Measurements from ENCODE around the gene CREB3L2.
"Not testable (repeated sequence)": the region's sequence is repeated elsewhere in the genome, so short reads cannot be mapped to it uniquely, and the experiment has no call there.

The CREB3L2 gene

DNA sequence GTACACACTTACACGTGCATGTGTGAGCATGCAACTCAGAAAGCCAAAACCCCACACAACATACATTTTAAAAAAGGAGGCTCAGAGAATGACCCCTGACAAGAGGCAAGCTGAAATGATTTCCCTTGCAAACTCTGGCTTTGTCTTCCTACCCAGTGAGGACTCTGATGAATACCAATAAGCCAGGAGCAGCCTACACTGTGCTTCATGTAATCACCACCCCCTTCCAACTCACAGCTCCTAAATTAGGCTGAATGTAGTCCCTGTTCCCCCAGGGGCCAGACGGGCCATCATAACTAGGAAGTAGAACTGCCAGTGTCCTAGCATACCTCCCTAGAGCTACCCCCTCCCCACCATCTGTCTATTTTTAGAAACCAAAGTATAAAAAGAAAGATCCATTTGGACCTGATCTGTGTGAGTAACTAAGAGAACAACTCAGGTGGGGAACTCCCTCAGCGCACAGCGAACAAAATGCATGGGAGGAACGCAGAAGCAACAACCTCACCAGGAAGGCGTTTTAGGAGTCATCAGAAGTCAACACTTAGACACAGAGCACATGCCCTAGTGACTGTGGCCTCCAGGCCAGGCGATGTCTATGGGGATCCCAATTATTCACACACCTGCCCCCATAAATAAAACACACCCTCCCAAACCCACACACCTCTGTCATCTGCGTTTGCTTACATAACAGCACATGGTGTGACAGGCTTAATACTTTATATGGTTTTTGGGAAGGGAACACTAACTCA lies 157.0 kb downstream of the CREB3L2 start:
- in situ Hi-C loops (cut with HindIII; ENCODE audit: low pct_ligation_motif_present, low pct_unique_long_range_greater_than_20kb, low sequenced_read_pairs), result no loop called here
- no peak for DNase-seq

DNA sequence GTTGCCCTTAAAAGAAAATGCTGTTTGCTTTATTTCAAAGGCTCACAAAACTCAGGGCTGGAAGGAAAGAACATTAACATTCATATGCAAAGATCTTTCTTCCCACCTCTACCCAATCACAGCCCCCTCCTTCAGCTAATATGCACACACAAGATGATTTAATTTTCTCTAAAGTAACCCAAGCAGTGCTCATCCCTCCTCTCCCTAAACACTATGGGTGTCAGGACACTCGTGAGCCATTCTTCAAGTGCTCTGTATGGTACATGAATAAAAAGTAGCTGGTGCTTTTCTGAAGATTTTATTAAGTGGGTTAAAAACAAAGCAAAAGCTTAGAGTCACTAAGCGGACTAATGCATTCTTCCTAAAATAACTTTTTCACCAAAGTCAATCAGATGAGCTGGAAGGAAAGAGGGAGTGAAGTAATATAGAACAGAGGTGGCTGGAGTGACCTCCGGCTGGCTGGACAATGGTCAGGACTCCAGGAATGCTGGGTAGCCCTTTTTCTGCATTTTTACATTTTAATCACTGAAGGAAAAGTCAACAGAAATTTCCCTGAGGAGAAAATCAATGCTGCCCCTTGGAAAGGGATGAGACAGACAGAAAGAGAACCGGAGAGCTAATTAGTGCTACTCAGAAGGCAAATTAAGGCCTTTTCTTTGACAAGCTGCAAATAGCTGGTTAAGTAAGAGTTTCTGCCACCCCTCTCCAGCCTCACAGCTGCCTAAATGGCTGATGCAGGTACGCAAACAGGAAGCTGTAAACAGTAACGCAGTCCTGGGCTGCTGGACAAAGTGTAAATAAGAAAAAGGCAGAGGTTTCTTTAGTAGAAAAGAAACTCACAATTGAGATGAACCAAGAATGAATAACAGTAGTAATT lies 161.7 kb downstream of the CREB3L2 start:
- in situ Hi-C loops (cut with HindIII; ENCODE audit: low pct_ligation_motif_present, low pct_unique_long_range_greater_than_20kb, low sequenced_read_pairs), result no loop called here
- DNase-seq, result no peak

DNA sequence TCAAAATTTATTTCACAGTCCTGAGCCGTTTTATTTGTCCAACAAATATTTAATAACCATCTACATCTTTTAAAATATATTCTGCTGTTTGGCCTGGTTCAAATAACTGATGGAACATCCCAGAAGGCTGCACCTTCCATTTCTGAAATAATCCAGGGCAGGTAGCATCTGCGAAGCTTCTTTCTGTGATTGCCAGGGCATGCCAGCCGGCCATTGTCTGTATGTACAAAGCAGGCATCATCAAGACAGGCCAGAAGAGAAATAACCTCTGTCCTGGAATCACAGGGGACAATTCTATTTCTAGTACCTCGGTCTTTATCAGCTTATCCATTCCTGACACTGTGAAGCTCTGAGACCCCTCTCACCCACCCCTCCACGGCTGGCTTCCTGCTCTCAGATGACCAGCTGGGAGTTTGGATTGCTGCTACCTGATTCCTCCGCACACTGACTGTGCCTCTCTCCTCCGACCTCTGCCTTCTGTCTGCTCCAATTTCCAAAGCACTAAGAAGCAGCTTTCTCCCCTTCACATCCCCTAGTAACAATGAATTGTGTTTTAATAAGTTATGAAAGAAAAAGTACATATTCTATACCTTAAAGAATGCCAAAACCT lies 163.1 kb downstream of the CREB3L2 start:
- in situ Hi-C loops (cut with HindIII; ENCODE audit: low pct_ligation_motif_present, low pct_unique_long_range_greater_than_20kb, low sequenced_read_pairs), result no loop called here
- DNase-seq, result no peak

DNA sequence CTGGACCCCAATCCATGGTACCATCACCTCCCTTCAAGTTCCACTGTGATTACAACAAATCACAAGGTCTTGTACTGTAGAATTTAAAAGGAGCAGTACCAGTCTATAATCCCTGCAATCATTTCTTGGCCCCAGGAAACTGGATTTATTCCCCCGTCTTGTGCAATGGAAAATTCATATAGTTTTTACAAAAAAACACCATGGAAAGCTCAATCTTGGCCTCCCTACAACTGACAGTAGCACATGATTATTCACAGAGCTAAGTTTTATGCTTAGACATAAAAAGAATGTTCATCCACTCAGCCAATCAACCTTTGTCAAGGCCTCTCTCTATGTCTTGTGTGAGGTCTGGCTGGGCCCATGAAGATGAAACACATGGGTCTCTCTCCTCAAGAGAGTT lies 165.3 kb downstream of the CREB3L2 start:
- in situ Hi-C loops (cut with HindIII; ENCODE audit: low pct_ligation_motif_present, low pct_unique_long_range_greater_than_20kb, low sequenced_read_pairs), result no loop called here
- no peak for DNase-seq

DNA sequence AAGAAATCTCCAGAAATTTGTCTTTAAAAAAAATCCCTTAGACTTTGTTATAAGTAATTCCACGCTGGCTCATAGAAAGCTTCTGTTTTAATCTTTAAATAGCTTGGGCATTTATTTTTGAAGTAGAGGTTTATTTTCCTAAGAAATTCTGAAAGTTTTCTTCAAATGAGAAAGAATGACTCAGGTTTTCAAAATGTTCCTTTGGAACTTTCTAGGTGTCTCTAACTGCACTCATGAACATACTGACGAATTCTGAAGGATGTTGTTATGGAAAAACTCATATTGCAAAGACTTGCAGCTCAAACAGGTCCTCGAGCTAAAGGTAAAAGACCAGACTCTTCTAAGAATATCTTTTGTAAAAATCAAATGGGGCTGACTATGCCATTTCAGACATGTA lies 165.8 kb downstream of the CREB3L2 start:
- in situ Hi-C loops (cut with HindIII; ENCODE audit: low pct_ligation_motif_present, low pct_unique_long_range_greater_than_20kb, low sequenced_read_pairs), result no loop called here

DNA sequence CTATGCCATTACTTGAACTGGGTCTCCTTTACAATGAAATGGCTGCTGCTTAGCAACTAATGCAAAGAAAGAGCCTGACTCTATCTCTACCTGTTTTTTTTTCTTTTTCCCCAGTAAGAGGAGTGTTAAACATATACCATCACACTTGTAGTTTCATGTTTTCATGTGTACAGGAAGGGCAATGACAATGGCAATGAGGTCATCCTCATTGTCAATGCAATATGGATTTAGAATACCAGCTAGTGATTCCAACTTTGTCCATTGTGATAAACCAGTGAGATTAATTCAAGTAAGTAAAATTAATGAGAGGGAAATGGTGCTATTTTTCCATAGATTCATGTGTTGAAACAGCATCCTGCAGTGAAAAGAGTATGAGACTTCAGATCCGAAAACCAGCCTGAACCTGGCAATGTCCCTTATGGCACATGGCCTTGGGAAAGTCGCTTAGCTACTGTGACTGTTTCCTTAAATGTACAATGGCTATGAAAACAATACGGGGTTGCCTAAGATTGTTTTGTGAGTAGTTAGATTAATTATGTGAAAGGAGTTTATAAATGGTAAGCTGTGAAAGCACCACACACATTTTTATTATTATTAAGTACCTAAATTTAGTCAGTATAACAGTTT lies 166.3 kb downstream of the CREB3L2 start:
- in situ Hi-C loops (cut with HindIII; ENCODE audit: low pct_ligation_motif_present, low pct_unique_long_range_greater_than_20kb, low sequenced_read_pairs), result no loop called here
- DNase-seq, result no peak

More for the DNA sequence above, 165.8 kb downstream of the CREB3L2 start:
- DNase-seq, result no peak

DNA sequence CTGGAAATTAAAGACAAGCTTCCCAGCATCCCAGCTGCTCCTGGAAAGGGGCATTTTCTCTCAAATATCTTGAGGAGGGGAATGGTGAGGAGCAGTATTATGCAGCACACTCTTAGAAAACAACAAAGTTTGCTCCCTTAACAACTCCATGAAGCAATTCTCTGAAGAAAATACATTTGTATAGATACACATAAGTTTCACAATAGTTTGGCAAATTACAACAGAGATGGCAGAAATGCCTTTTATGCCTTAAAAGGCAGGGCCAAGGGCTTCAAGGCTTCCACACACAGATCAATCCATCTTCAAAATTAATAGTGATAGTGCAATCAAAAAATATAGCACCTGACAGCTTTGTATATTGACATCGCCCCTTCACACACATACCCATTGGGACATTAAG lies 167.3 kb downstream of the CREB3L2 start:
- DNase-seq, result no peak
- in situ Hi-C loops (cut with HindIII; ENCODE audit: low pct_ligation_motif_present, low pct_unique_long_range_greater_than_20kb, low sequenced_read_pairs), result no loop called here

DNA sequence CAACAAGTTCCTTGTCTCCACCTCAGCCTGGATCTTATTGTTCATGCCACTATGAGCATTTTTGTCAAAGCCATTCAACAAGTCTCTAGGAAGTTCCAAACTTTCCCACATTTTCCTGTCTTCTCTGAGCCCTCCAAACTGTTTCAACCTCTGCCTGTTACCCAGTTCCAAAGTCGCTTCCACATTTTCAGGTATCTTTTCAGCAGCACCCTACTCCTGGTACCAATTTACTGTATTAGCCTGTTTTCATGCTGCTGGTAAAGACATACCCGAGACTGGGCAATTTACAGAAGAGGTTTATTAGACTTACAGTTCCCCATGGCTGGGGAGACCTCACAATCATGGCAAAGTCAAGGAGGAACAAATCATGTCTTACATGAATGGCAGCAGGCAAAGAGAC lies 168.9 kb downstream of the CREB3L2 start:
- DNase-seq; in situ Hi-C loops (cut with HindIII; ENCODE audit: low pct_ligation_motif_present, low pct_unique_long_range_greater_than_20kb, low sequenced_read_pairs): not testable (repeated sequence)

DNA sequence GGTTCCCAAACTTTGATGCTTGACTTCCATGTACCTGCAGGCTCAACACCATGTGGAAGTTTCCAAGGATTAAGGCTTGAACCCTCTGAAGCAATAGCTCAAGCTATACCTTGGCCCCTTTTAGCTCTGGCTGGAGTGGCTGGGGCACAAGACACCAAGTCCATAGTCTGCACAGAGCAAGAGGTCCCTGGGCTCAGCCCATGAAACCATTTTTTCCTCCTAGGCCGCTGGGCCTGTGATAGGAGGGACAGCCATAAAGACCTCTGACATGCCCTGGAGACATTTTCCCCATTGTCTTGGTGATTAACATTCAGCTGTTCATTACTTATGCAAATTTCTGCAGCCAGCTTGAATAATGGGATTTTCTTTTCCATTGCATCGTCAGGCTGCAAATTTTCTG lies 169.5 kb downstream of the CREB3L2 start:
- in situ Hi-C loops (cut with HindIII; ENCODE audit: low pct_ligation_motif_present, low pct_unique_long_range_greater_than_20kb, low sequenced_read_pairs), result no loop called here
- no peak for DNase-seq

DNA sequence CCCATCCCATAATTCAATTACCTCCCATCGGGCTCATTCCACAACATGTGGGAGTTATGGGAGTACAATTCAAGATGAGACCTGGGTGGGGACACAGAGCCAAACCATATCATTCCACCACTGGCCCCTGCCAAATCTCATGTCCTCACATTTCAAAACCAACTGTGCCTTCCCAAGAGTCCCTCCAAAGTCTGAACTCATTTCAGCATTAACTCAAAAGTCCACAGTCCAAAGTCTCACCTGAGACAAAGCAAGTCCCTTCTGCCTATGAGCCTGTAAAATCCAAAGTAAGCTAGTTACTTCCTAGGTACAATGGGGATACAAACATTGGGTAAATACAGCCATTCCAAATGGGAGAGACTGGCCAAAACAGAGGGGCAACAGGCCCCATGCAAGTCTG lies 170.3 kb downstream of the CREB3L2 start:
- in situ Hi-C loops (cut with HindIII; ENCODE audit: low pct_ligation_motif_present, low pct_unique_long_range_greater_than_20kb, low sequenced_read_pairs), result not testable (repeated sequence)

DNA sequence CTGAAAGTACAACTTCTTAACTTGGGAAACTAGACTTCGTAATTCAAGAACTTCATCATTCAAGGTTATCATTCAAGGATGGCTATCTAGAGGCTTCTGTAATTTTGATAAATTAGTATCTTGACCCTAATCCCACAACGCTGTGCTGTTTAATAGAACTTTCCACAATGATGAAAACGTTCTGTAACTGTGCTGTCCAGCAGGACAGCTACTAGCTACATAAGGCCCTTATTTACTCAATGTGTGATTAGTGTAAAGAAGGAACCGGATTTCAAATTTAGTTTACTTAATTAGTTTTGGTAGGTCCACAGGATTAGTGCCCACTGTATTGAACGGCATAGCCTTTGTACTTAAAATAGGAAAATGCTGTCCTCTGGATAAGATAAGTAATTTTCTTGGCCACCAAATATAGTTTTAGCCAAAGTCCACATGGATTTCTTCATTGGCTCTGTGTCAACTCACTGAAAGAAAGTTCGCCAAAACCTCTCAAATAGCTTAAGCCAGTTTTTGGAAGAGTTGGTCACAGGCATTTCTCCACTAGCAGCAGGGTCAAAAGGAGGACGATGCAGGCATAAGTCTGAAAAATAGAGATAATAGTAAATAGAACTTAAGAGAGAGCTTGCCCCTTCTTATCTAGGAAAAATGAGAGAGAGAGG lies 172.4 kb downstream of the CREB3L2 start:
- DNase-seq, result no peak
- in situ Hi-C loops (cut with HindIII; ENCODE audit: low pct_ligation_motif_present, low pct_unique_long_range_greater_than_20kb, low sequenced_read_pairs), result no loop called here

More for the DNA sequence above, 170.3 kb downstream of the CREB3L2 start:
- not testable (repeated sequence) for DNase-seq

DNA sequence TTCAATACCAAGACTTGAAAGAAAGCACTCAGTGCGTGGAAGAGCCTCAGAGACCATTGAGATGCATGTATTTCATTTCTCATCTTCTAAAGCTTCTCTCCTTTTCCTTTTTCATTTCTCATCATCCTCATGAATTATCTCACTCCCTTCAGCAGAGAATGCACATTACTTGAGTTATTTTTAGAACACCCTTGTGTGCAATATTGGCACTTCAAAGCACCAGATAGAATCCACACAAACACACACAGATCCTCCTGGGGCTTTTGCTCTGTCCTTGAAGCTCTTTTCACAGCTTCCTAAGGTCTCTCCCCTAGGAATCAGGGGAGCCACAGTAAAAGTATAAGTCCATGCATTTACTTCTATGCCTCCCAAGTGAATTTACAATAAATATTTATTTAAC lies 173.4 kb downstream of the CREB3L2 start:
- in situ Hi-C loops (cut with HindIII; ENCODE audit: low pct_ligation_motif_present, low pct_unique_long_range_greater_than_20kb, low sequenced_read_pairs), result no loop called here
- DNase-seq, result no peak

DNA sequence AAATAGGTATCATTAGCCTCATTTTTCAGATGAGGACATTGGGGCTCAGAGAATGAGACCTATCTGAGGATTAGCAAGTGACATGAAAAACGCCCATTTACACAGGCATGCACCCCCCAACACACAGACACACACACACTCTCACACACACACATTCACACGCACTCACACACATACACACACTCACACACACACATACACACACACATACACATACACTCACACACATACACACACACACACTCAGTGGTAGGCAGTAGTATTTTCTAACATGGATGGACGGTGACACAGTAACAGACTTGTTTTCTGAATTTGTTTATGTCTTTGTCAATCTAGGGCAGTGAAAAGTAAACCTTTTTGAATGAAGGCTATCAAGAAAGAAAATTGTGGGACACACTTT lies 176.4 kb downstream of the CREB3L2 start:
- in situ Hi-C loops (cut with HindIII; ENCODE audit: low pct_ligation_motif_present, low pct_unique_long_range_greater_than_20kb, low sequenced_read_pairs), result no loop called here
- no peak for DNase-seq
